Neuronal stem cell (in vitro differentiated cells): ENCODE results near the gene TNS3.

Experiments used
- DNase-seq: peaks from one replicate; pipeline ENCODE4 v3.0.0-alpha.2; 2013; ENCODE audit warnings: low spot score
- H2AFZ ChIP-seq: one replicate; pipeline ENCODE4 v1.6.1; 2013; ENCODE audit warnings: mild to moderate bottlenecking, low read length, inconsistent platforms
- H2AK5ac ChIP-seq: 2 replicates; pipeline ENCODE4 v1.6.1; 2013; ENCODE audit warnings: low read depth, mild to moderate bottlenecking, inconsistent platforms, low read length, moderate library complexity, mixed read lengths
- H2BK120ac ChIP-seq: 2 replicates; pipeline ENCODE4 v1.6.1; 2013; ENCODE audit warnings: low read depth, mild to moderate bottlenecking, inconsistent platforms, low read length, moderate library complexity, mixed read lengths
- H2BK12ac ChIP-seq: one replicate; pipeline ENCODE4 v1.6.1; 2013; ENCODE audit warnings: low read length, inconsistent platforms
- H2BK15ac ChIP-seq: 2 replicates; pipeline ENCODE4 v1.6.1; 2013; ENCODE audit warnings: mild to moderate bottlenecking, low read length, inconsistent platforms, mixed read lengths
- H2BK5ac ChIP-seq: one replicate; pipeline ENCODE4 v1.6.1; 2013; ENCODE audit warnings: inconsistent platforms, mild to moderate bottlenecking, low read length, moderate library complexity
- H3K14ac ChIP-seq: one replicate; pipeline ENCODE4 v1.6.1; 2013; ENCODE audit warnings: low read length, inconsistent platforms
- H3K18ac ChIP-seq: 2 replicates; pipeline ENCODE4 v1.6.1; 2013; ENCODE audit warnings: low read length, inconsistent platforms
- H3K23ac ChIP-seq: 2 replicates; pipeline ENCODE4 v1.6.1; 2013; ENCODE audit warnings: low read depth, mild to moderate bottlenecking, mixed read lengths, low read length, inconsistent platforms; ENCODE audit not compliant: poor library complexity
- H3K27ac ChIP-seq: replicated peaks from 3 replicates; pipeline ENCODE4 v1.5.1; 2013; ENCODE audit warnings: low read length, inconsistent platforms
- H3K27me3 ChIP-seq, 3 experiments: 2 replicates each; pipeline ENCODE4 v1.6.1; 2013; ENCODE audit warnings: low read length in 3 of 3, mild to moderate bottlenecking in 2 of 3, inconsistent platforms in 1 of 3, low read depth in 1 of 3, mixed read lengths in 1 of 3, moderate library complexity in 1 of 3; ENCODE audit not compliant: control insufficient read depth in 3 of 3, insufficient read depth in 3 of 3
- H3K36me3 ChIP-seq, 2 donors: replicated peaks in 1 of 2; 2 replicates each; pipeline ENCODE4 v1.6.1; 2013; ENCODE audit warnings: low read length in 2 of 2; ENCODE audit not compliant: control insufficient read depth in 2 of 2, insufficient read depth in 2 of 2
- H3K4ac ChIP-seq: 2 replicates; pipeline ENCODE4 v1.6.1; 2013; ENCODE audit warnings: inconsistent platforms, mild to moderate bottlenecking, low read length, moderate library complexity
- H3K4me1 ChIP-seq, 2 donors: 1 replicate in 1 of 2; 2 replicates in 1 of 2; pipeline ENCODE4 v1.6.1; 2013; ENCODE audit warnings: low read length in 2 of 2, low read depth in 1 of 2; ENCODE audit not compliant: control insufficient read depth in 2 of 2, insufficient read depth in 1 of 2
- H3K4me2 ChIP-seq: one replicate; pipeline ENCODE4 v1.6.1; 2013; ENCODE audit warnings: mild to moderate bottlenecking, low read length, inconsistent platforms; ENCODE audit not compliant: insufficient read depth, poor library complexity, severe bottlenecking
- H3K4me3 ChIP-seq, 2 donors: 2 replicates each; pipeline ENCODE4 v1.5.1; 2013; ENCODE audit warnings: low read length in 2 of 2, mild to moderate bottlenecking in 2 of 2, inconsistent platforms in 1 of 2, moderate library complexity in 1 of 2
- H3K79me1 ChIP-seq: one replicate; pipeline ENCODE4 v1.6.1; 2013; ENCODE audit warnings: low read depth, mild to moderate bottlenecking, inconsistent platforms, low read length, moderate library complexity
- H3K9ac ChIP-seq: one replicate; pipeline ENCODE4 v1.6.1; 2013; ENCODE audit warnings: mild to moderate bottlenecking, low read depth, low read length, inconsistent platforms; ENCODE audit not compliant: poor library complexity
- H3K9me3 ChIP-seq, 2 donors: replicated peaks in 1 of 2; 2 replicates each; pipeline versions ENCODE3 to v1.6.1; 2013; ENCODE audit warnings: low read length in 2 of 2, mild to moderate bottlenecking in 2 of 2, inconsistent platforms in 1 of 2, low read depth in 1 of 2, mixed read lengths in 1 of 2, moderate library complexity in 1 of 2; ENCODE audit not compliant: control insufficient read depth in 2 of 2, insufficient read depth in 1 of 2
- H4K8ac ChIP-seq: one replicate; pipeline ENCODE4 v1.6.1; 2013; ENCODE audit warnings: low read depth, mild to moderate bottlenecking, inconsistent platforms, low read length, moderate library complexity
- H4K91ac ChIP-seq: one replicate; pipeline ENCODE4 v1.6.1; 2013; ENCODE audit warnings: low read length, low read depth, mild to moderate bottlenecking, inconsistent platforms; ENCODE audit not compliant: poor library complexity
- WGBS, 2 donors: extraction: QIAGEN DNeasy Blood & Tissue Kit; methylation state at CpG; one replicate each; pipeline ENCODE4 v1.1.7; 2013; ENCODE audit warnings: missing lambda C conversion rate in 2 of 2, mixed read lengths in 1 of 2; ENCODE audit not compliant: insufficient read length in 2 of 2, insufficient replicate concordance in 1 of 2; ENCODE audit errors: extremely low coverage in 2 of 2; 5-methylcytosine and 5-hydroxymethylcytosine counted together

TNS3 gene

GRCh38 chr7:47358944-47359588 is 222.8 kb downstream of the TNS3 start:
- Histone ChIP-seq H3K23ac (no peak overlapping the region), H3K9me3 (peaks cover 0 to 5% of the 10 kb centered on the region in 2 donors), H2AFZ (no peak overlapping the region), H2BK15ac (no peak overlapping the region), H3K36me3 (peaks cover 0 to 3% of the 10 kb centered on the region in 2 donors), H3K4me1 (peaks cover 0 to 3% of the 10 kb centered on the region in 2 donors), H2BK12ac (no peak overlapping the region), H3K4ac (no peak overlapping the region), H4K8ac (no peak overlapping the region), H3K27ac (no peak overlapping the region), H3K4me3 (no peak overlapping the region), H2AK5ac (no peak overlapping the region), H2BK5ac (no peak overlapping the region), H3K18ac (no peak overlapping the region), H3K79me1 (peaks cover 12% of the 10 kb centered on the region), H3K4me2 (no peak overlapping the region), H4K91ac (no peak overlapping the region), H3K9ac (no peak overlapping the region), H2BK120ac (no peak overlapping the region), H3K14ac (no peak overlapping the region), H3K27me3 (no peaks in the 10 kb centered on the region)
- DNase-seq: no peak
- whole genome bisulfite sequencing, 2 donors: no CpG with 5 or more reads among the region's 8 CpGs

GRCh38 chr7:47358357-47358756 is 223.6 kb downstream of the TNS3 start:
- Histone ChIP-seq H2AK5ac (no peak overlapping the region), H3K9ac (peak overlapping the region; percentile 38), H2BK120ac (no peak overlapping the region), H3K23ac (peak overlapping the region; percentile 61), H3K4me3 (no peak overlapping the region), H3K27ac (no peak overlapping the region), H3K79me1 (peaks cover 12% of the 10 kb centered on the region), H4K91ac (no peak overlapping the region), H3K27me3 (no peaks in the 10 kb centered on the region), H3K4me1 (peaks cover 0 to 3% of the 10 kb centered on the region in 2 donors), H3K4me2 (no peak overlapping the region), H4K8ac (no peak overlapping the region), H2AFZ (no peak overlapping the region), H3K9me3 (peaks cover 0 to 3% of the 10 kb centered on the region in 2 donors), H3K18ac (peak overlapping the region; percentile 54), H3K36me3 (peaks cover 0 to 4% of the 10 kb centered on the region in 2 donors), H2BK12ac (no peak overlapping the region), H3K14ac (no peak overlapping the region), H2BK5ac (no peak overlapping the region), H3K4ac (no peak overlapping the region), H2BK15ac (no peak overlapping the region)
- WGBS, 2 donors: no CpG with 5 or more reads among the region's 14 CpGs
- no peak for DNase-seq

- Histone ChIP-seq H2AK5ac (no peak overlapping the region), H3K27ac (no peak overlapping the region), H4K91ac (no peak overlapping the region), H3K27me3 (no peaks in the 10 kb centered on the region), H3K14ac (no peak overlapping the region), H3K9ac (no peak overlapping the region), H3K4me1 (peaks cover 0 to 3% of the 10 kb centered on the region in 2 donors), H2BK15ac (no peak overlapping the region), H2BK5ac (no peak overlapping the region), H4K8ac (peak overlapping the region; percentile 70), H3K79me1 (peaks cover 12% of the 10 kb centered on the region), H3K9me3 (peaks cover 0 to 3% of the 10 kb centered on the region in 2 donors), H2AFZ (no peak overlapping the region), H3K4me3 (no peak overlapping the region), H3K4me2 (no peak overlapping the region), H3K36me3 (peaks cover 0 to 4% of the 10 kb centered on the region in 2 donors), H2BK120ac (no peak overlapping the region), H2BK12ac (no peak overlapping the region), H3K4ac (no peak overlapping the region), H3K18ac (no peak overlapping the region), H3K23ac (no peak overlapping the region)
- no peak for DNase-seq
- no CpG with 5 or more reads among the region's 7 CpGs for WGBS, 2 donors
Measured at GRCh38 chr7:47357863-47358262, 224.0 kb downstream of the TNS3 start.

GRCh38 chr7:47357361-47357760 is 224.6 kb downstream of the TNS3 start:
- no peak for DNase-seq
- Histone ChIP-seq H2BK12ac (no peak overlapping the region), H3K27me3 (no peaks in the 10 kb centered on the region), H3K4ac (no peak overlapping the region), H3K36me3 (peaks cover 0 to 3% of the 10 kb centered on the region in 2 donors), H3K23ac (no peak overlapping the region), H3K9me3 (no peaks in the 10 kb centered on the region), H3K4me3 (no peak overlapping the region), H4K91ac (no peak overlapping the region), H3K4me2 (no peak overlapping the region), H3K4me1 (peaks cover 0 to 3% of the 10 kb centered on the region in 2 donors), H3K14ac (no peak overlapping the region), H2AFZ (no peak overlapping the region), H2BK5ac (no peak overlapping the region), H2BK120ac (no peak overlapping the region), H3K18ac (no peak overlapping the region), H2BK15ac (no peak overlapping the region), H3K79me1 (peaks cover 12% of the 10 kb centered on the region), H4K8ac (no peak overlapping the region), H3K9ac (no peak overlapping the region), H3K27ac (no peak overlapping the region), H2AK5ac (no peak overlapping the region)
- WGBS, 2 donors: no CpG with 5 or more reads among the region's 10 CpGs
